GM03348 (cell line): ENCODE measurements around the gene CDC42BPG.

Experiments
- DNase-seq: peaks from one replicate; pipeline ENCODE4 v3.0.0; 2012; ENCODE audit warnings: low spot score

CDC42BPG gene

GRCh38 chr11:64805481-64805880 lies 39.0 kb downstream of the CDC42BPG start:
- no peak for DNase-seq

GRCh38 chr11:64804346-64805210 lies 39.9 kb downstream of the CDC42BPG start:
- no peak for DNase-seq

- no peak for DNase-seq
Measured at GRCh38 chr11:64803846-64804345, 40.6 kb downstream of the CDC42BPG start.

GRCh38 chr11:64803158-64803845 lies 41.2 kb downstream of the CDC42BPG start, which contains the start of gene MAP4K2:
Gene MAP4K2 (minus strand): TSS chr11:64803214. CDS start chr11:64803149, 65 bp downstream.
- DNase-seq, result peak; percentile 99

- DNase-seq, result no peak
Measured at GRCh38 chr11:64802370-64803157, 41.9 kb downstream of the CDC42BPG start.

GRCh38 chr11:64801561-64802369 lies 42.7 kb downstream of the CDC42BPG start:
- no peak for DNase-seq

- DNase-seq, result no peak
Measured at GRCh38 chr11:64801158-64801464, 43.3 kb downstream of the CDC42BPG start.

GRCh38 chr11:64800303-64801157 lies 43.9 kb downstream of the CDC42BPG start:
- DNase-seq, result no peak

GRCh38 chr11:64799623-64800302 lies 44.7 kb downstream of the CDC42BPG start:
- DNase-seq, result no peak

- no peak for DNase-seq
Measured at GRCh38 chr11:64799256-64799622, 45.2 kb downstream of the CDC42BPG start.

- no peak for DNase-seq
Measured at GRCh38 chr11:64796757-64797541, 47.5 kb downstream of the CDC42BPG start.

- DNase-seq, result no peak
Measured at GRCh38 chr11:64796047-64796756, 48.3 kb downstream of the CDC42BPG start.

GRCh38 chr11:64794526-64794925 lies 49.9 kb downstream of the CDC42BPG start:
- DNase-seq, result no peak

- no peak for DNase-seq
Measured at GRCh38 chr11:64793271-64794160, 50.9 kb downstream of the CDC42BPG start.

- DNase-seq, result no peak
Measured at GRCh38 chr11:64792482-64792881, 52.0 kb downstream of the CDC42BPG start.

GRCh38 chr11:64791781-64792291 lies 52.6 kb downstream of the CDC42BPG start:
- DNase-seq, result no peak
